Neural progenitor cell (in vitro differentiated cells): ENCODE measurements around the gene STK17B. TPM values are rescaled to one million over a fixed set of nuclear protein-coding genes. Genes with fewer than 3 reads are reported as not detected.

Experiments used
- DNase-seq: peaks from one replicate; pipeline ENCODE4 v3.0.0-alpha.2; 2016; ENCODE audit warnings: low spot score
- H2AFZ ChIP-seq: fragments of 200-600 bp; sonication (generic); replicated peaks from 2 replicates; pipeline ENCODE4 v1.6.1; 2016; ENCODE audit warnings: antibody characterized with exemption
- H3F3A ChIP-seq: fragments of 200-600 bp; sonication (generic); 2 replicates; pipeline ENCODE4 v1.6.1; 2016; ENCODE audit warnings: antibody characterized with exemption, low read depth
- H3K27ac ChIP-seq: fragments of 200-600 bp; sonication (generic); 2 replicates; pipeline ENCODE4 v1.5.1; 2016; ENCODE audit warnings: mild to moderate bottlenecking
- H3K27me3 ChIP-seq: fragments of 200-600 bp; sonication (generic); 2 replicates; pipeline ENCODE4 v1.6.1; 2016; ENCODE audit warnings: mild to moderate bottlenecking, moderate library complexity
- H3K36me3 ChIP-seq: fragments of 200-600 bp; sonication (generic); 2 replicates; pipeline ENCODE4 v1.5.1; 2016
- H3K4me1 ChIP-seq: fragments of 200-600 bp; sonication (generic); 2 replicates; pipeline ENCODE4 v1.6.1; 2016; ENCODE audit warnings: mixed run types
- H3K4me2 ChIP-seq: fragments of 200-600 bp; sonication (generic); 2 replicates; pipeline ENCODE4 v1.6.1; 2016
- H3K4me3 ChIP-seq: fragments of 200-600 bp; sonication (generic); 2 replicates; pipeline ENCODE4 v1.5.1; 2016
- H3K79me2 ChIP-seq: fragments of 200-600 bp; sonication (generic); 2 replicates; pipeline ENCODE4 v1.6.1; 2016; ENCODE audit warnings: low read depth
- H3K9ac ChIP-seq: fragments of 200-600 bp; sonication (generic); 2 replicates; pipeline ENCODE4 v1.6.1; 2016
- H3K9me3 ChIP-seq: fragments of 200-600 bp; sonication (generic); 2 replicates; pipeline ENCODE4 v1.5.1; 2016; ENCODE audit warnings: low read depth
- H4K20me1 ChIP-seq: fragments of 200-600 bp; sonication (generic); 2 replicates; pipeline ENCODE4 v1.6.1; 2016; ENCODE audit warnings: low read depth
- H3K27ac Mint-ChIP-seq: 3 replicates; pipeline ENCODE4 v1.8.0; 2021; ENCODE audit warnings: mixed read lengths
- H3K27me3 Mint-ChIP-seq: 2 replicates; pipeline ENCODE4 v1.8.0; 2022; ENCODE audit warnings: low read depth, mild to moderate bottlenecking, inconsistent platforms, moderate library complexity, mixed read lengths; ENCODE audit not compliant: insufficient read depth
- H3K36me3 Mint-ChIP-seq: 3 replicates; pipeline ENCODE4 v1.8.0; 2021; ENCODE audit warnings: mixed read lengths
- H3K4me1 Mint-ChIP-seq: 3 replicates; pipeline ENCODE4 v1.8.0; 2021; ENCODE audit warnings: mixed read lengths
- H3K4me3 Mint-ChIP-seq: 3 replicates; pipeline ENCODE4 v1.8.0; 2021; ENCODE audit warnings: mild to moderate bottlenecking, moderate library complexity, mixed read lengths
- H3K9me3 Mint-ChIP-seq: 3 replicates; pipeline ENCODE4 v1.8.0; 2020; ENCODE audit warnings: mixed read lengths
- CTCF ChIP-seq: fragments of 200-600 bp; sonication (generic); IDR thresholded peaks from 2 replicates; pipeline ENCODE4 v1.5.1; 2017; ENCODE audit warnings: antibody characterized with exemption, mild to moderate bottlenecking
- EZH2 ChIP-seq: fragments of 200-600 bp; sonication (generic); IDR thresholded peaks from 2 replicates; pipeline ENCODE4 v1.6.1; 2017; ENCODE audit warnings: antibody characterized with exemption, mild to moderate bottlenecking, moderate library complexity
- EZH2phosphoT487 ChIP-seq: fragments of 200-600 bp; sonication (generic); IDR thresholded peaks from 2 replicates; pipeline ENCODE4 v1.6.1; 2017; ENCODE audit warnings: antibody characterized with exemption
- total RNA-seq: library from RNA; depleted of rRNA; stranded (reverse); fragments of >200 nt; gene quantifications from 2 replicates; pipeline ENCODE4 v1.2.3, GENCODE V29; 2015; ENCODE audit warnings: low replicate concordance

Gene STK17B
- total RNA-seq, 1 donor from 2014 or later, result 35.4 TPM

- no peak for TF ChIP-seq EZH2phosphoT487
- TF ChIP-seq EZH2, result no peak
- no peak for TF ChIP-seq CTCF
- Histone ChIP-seq H3K4me1 (no peaks in the 10 kb centered on the region), H3K27me3 (no peaks in the 10 kb centered on the region), H3F3A (no peaks in the 10 kb centered on the region), H4K20me1 (no peaks in the 10 kb centered on the region), H2AFZ (no peak overlapping the region), H3K79me2 (no peaks in the 10 kb centered on the region), H3K9ac (no peak overlapping the region), H3K4me3 (no peak overlapping the region), H3K27ac (no peak overlapping the region), H3K4me2 (no peak overlapping the region), H3K9me3 (no peaks in the 10 kb centered on the region), H3K36me3 (no peaks in the 10 kb centered on the region)
- DNase-seq, result no peak
- Mint-ChIP-seq H3K9me3 (no peaks in the 10 kb centered on the region), H3K27me3 (peaks cover 2% of the 10 kb centered on the region), H3K27ac (no peak overlapping the region), H3K4me3 (no peak overlapping the region), H3K4me1 (no peaks in the 10 kb centered on the region), H3K36me3 (peaks cover 15% of the 10 kb centered on the region)
Measured at GRCh38 chr2:196143730-196144131, 27.6 kb downstream of the STK17B start.

GRCh38 chr2:196142825-196143224 is 28.6 kb downstream of the STK17B start:
- Histone ChIP-seq H3K27ac (no peak overlapping the region), H3K4me1 (no peaks in the 10 kb centered on the region), H3K27me3 (no peaks in the 10 kb centered on the region), H3K9me3 (no peaks in the 10 kb centered on the region), H3K9ac (no peak overlapping the region), H4K20me1 (no peaks in the 10 kb centered on the region), H3K36me3 (no peaks in the 10 kb centered on the region), H3K4me2 (no peak overlapping the region), H3K79me2 (no peaks in the 10 kb centered on the region), H3K4me3 (no peak overlapping the region), H2AFZ (no peak overlapping the region), H3F3A (no peaks in the 10 kb centered on the region)
- H3K36me3 Mint-ChIP-seq, result peaks cover 20% of the 10 kb centered on the region
- no peaks in the 10 kb centered on the region for H3K4me1 Mint-ChIP-seq
- no peak overlapping the region for H3K4me3 Mint-ChIP-seq
- no peak for TF ChIP-seq CTCF
- TF ChIP-seq EZH2, result no peak
- no peak for TF ChIP-seq EZH2phosphoT487
- peaks cover 1% of the 10 kb centered on the region for H3K27me3 Mint-ChIP-seq
- DNase-seq, result no peak
- no peak overlapping the region for H3K27ac Mint-ChIP-seq
- no peaks in the 10 kb centered on the region for H3K9me3 Mint-ChIP-seq

GRCh38 chr2:196140213-196140612 is 31.2 kb downstream of the STK17B start:
- no peak for DNase-seq
- H3K4me1 Mint-ChIP-seq, result no peaks in the 10 kb centered on the region
- H3K27me3 Mint-ChIP-seq, result peaks cover 2% of the 10 kb centered on the region
- H3K36me3 Mint-ChIP-seq, result peaks cover 38% of the 10 kb centered on the region
- no peak overlapping the region for H2AFZ ChIP-seq
- no peak overlapping the region for H3K9ac ChIP-seq
- H3K9me3 ChIP-seq, result no peaks in the 10 kb centered on the region
- H3K4me3 Mint-ChIP-seq, result no peak overlapping the region
- no peak overlapping the region for H3K27ac Mint-ChIP-seq
- H3K4me2 ChIP-seq, result no peak overlapping the region
- H3K36me3 ChIP-seq, result no peaks in the 10 kb centered on the region
- TF ChIP-seq CTCF, result no peak
- no peaks in the 10 kb centered on the region for H4K20me1 ChIP-seq
- no peaks in the 10 kb centered on the region for H3F3A ChIP-seq
- H3K79me2 ChIP-seq, result no peaks in the 10 kb centered on the region
- peaks cover 2% of the 10 kb centered on the region for H3K9me3 Mint-ChIP-seq
- H3K4me1 ChIP-seq, result no peaks in the 10 kb centered on the region
- no peak overlapping the region for H3K4me3 ChIP-seq
- no peak overlapping the region for H3K27ac ChIP-seq
- H3K27me3 ChIP-seq, result no peaks in the 10 kb centered on the region

- H3K27ac Mint-ChIP-seq, result no peak overlapping the region
- TF ChIP-seq CTCF (no peak), EZH2 (no peak), EZH2phosphoT487 (no peak)
- H4K20me1 ChIP-seq, result no peaks in the 10 kb centered on the region
- no peaks in the 10 kb centered on the region for H3K79me2 ChIP-seq
- no peaks in the 10 kb centered on the region for H3K27me3 ChIP-seq
- DNase-seq, result no peak
- H3K9me3 Mint-ChIP-seq, result peaks cover 20% of the 10 kb centered on the region
- no peaks in the 10 kb centered on the region for H3F3A ChIP-seq
- no peak overlapping the region for H3K4me3 ChIP-seq
- no peaks in the 10 kb centered on the region for H3K9me3 ChIP-seq
- H3K4me3 Mint-ChIP-seq, result no peak overlapping the region
- no peak overlapping the region for H3K27ac ChIP-seq
- H3K36me3 Mint-ChIP-seq, result peaks cover 47% of the 10 kb centered on the region
- H3K9ac ChIP-seq, result no peak overlapping the region
- no peaks in the 10 kb centered on the region for H3K4me1 Mint-ChIP-seq
- no peaks in the 10 kb centered on the region for H3K36me3 ChIP-seq
- no peaks in the 10 kb centered on the region for H3K4me1 ChIP-seq
- no peak overlapping the region for H2AFZ ChIP-seq
- H3K27me3 Mint-ChIP-seq, result peaks cover 2% of the 10 kb centered on the region
- no peak overlapping the region for H3K4me2 ChIP-seq
Measured at GRCh38 chr2:196137271-196137670, 34.1 kb downstream of the STK17B start.
